HEK293 (cell line): ENCODE results near the gene PPM1N.

Experiments used
- ATF2 ChIP-seq: fragments of 450-650 bp; formaldehyde crosslinking; IDR thresholded peaks from 2 replicates; pipeline ENCODE4 v1.5.1; 2016; ENCODE audit warnings: missing biosample characterization, missing genetic modification characterization, low read depth
- CTCF ChIP-seq: fragments of 450-650 bp; formaldehyde crosslinking; IDR thresholded peaks from 2 replicates; pipeline ENCODE4 v1.5.1; 2016; ENCODE audit warnings: missing biosample characterization, missing genetic modification characterization
- ELK4 ChIP-seq: IDR thresholded peaks from 2 replicates; pipeline ENCODE4 v1.6.1; 2011; ENCODE audit warnings: mild to moderate bottlenecking, low read depth, low read length, borderline replicate concordance
- PBX3 ChIP-seq: sonication (generic); formaldehyde crosslinking; IDR thresholded peaks from 2 replicates; pipeline ENCODE4 v1.8.1; 2022; ENCODE audit warnings: mild to moderate bottlenecking, moderate library complexity, missing genetic modification reagents
- PRDM10 ChIP-seq: fragments of 450-650 bp; formaldehyde crosslinking; IDR thresholded peaks from 2 replicates; pipeline ENCODE4 v1.5.1; 2016; ENCODE audit warnings: missing biosample characterization, missing genetic modification characterization
- REST ChIP-seq: fragments of 450-650 bp; formaldehyde crosslinking; IDR thresholded peaks from 2 replicates; pipeline ENCODE4 v1.5.1; 2016; ENCODE audit warnings: missing biosample characterization, missing genetic modification characterization
- YY1 ChIP-seq: fragments of 450-650 bp; formaldehyde crosslinking; IDR thresholded peaks from 2 replicates; pipeline ENCODE4 v1.5.1; 2018; ENCODE audit warnings: missing biosample characterization, missing genetic modification characterization
- ZNF146 ChIP-seq: fragments of 450-650 bp; formaldehyde crosslinking; IDR thresholded peaks from 2 replicates; pipeline ENCODE4 v1.5.1; 2016; ENCODE audit warnings: missing biosample characterization, missing genetic modification characterization
- ZNF2 ChIP-seq: fragments of 450-650 bp; formaldehyde crosslinking; IDR thresholded peaks from 2 replicates; pipeline ENCODE4 v1.5.1; 2016; ENCODE audit warnings: missing biosample characterization, missing genetic modification characterization
- ZNF221 ChIP-seq: fragments of 450-650 bp; formaldehyde crosslinking; IDR thresholded peaks from 2 replicates; pipeline ENCODE4 v1.5.1; 2017; ENCODE audit warnings: missing biosample characterization, missing genetic modification characterization, borderline replicate concordance
- ZNF610 ChIP-seq: fragments of 450-650 bp; formaldehyde crosslinking; IDR thresholded peaks from 2 replicates; pipeline ENCODE4 v1.5.1; 2016; ENCODE audit warnings: missing biosample characterization, missing genetic modification characterization, borderline replicate concordance
- ZNF629 ChIP-seq: fragments of 450-650 bp; formaldehyde crosslinking; IDR thresholded peaks from 2 replicates; pipeline ENCODE4 v1.5.1; 2017; ENCODE audit warnings: missing biosample characterization, missing genetic modification characterization
- ZSCAN18 ChIP-seq: fragments of 450-650 bp; formaldehyde crosslinking; IDR thresholded peaks from 2 replicates; pipeline ENCODE4 v1.5.1; 2016; ENCODE audit warnings: missing biosample characterization, missing genetic modification characterization

- TF ChIP-seq PRDM10 (tag by site-specific recombination): no peak
- TF ChIP-seq ZNF629: no peak
- TF ChIP-seq CTCF: no peak
- no peak for TF ChIP-seq ZNF221
- TF ChIP-seq ATF2 (tag by site-specific recombination): no peak
- TF ChIP-seq ZNF146: no peak
- no peak for TF ChIP-seq YY1 (tag by site-specific recombination)
- no peak for TF ChIP-seq ELK4
- TF ChIP-seq PBX3 (CRISPR knock-in tag): no peak
- no peak for TF ChIP-seq ZSCAN18 (tag by site-specific recombination)
- no peak for TF ChIP-seq REST (tag by site-specific recombination)
- no peak for TF ChIP-seq ZNF610 (tag by site-specific recombination)
- no peak for TF ChIP-seq ZNF2 (tag by site-specific recombination)
Observed at GRCh38 chr19:45474606-45475521, 23.4 kb upstream of the PPM1N start.
